Measurements from ENCODE around the gene RHOF.
"Not testable (repeated sequence)": the region's sequence is repeated elsewhere in the genome, so short reads cannot be mapped to it uniquely, and the experiment has no call there.

RHOF gene

DNA sequence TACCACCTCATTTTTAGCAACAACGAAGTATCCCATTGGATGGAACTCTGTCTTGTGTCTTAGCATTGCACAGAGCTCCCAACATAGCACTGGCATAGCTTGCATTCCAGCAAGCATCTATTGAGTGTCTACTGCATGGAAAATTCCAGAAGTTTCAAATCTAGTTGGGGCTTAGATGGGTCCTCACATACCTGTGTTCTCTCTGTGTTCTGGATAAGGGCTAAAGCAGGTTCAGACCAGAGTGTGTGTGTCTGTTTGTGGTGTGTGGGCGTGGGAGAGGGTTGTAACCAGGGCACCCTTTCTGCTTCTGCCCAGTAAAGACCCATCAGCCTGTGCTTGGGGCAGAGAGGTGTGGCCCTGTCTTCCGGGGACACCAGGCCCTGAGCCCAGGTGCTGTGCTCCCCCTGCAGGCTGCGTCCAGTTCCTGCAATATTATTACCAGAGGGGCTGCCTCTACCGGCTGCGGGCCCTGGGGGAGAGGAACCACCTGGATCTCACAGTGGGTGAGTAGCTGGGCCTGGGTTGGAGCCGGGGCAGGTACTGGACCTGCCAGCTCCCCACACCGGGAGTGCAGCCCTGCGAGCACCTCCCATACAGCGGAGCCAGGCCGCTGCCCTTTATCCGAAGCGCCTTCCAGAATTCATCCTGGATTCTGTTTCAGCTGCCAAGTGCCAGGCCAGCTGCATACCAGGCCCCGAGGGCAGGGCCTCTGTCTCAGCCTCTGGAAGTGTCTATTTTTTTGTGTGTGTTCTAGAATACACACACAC is 20.3 kb downstream of the RHOF start:
- no peak for DNase-seq (ENCODE audit: low read depth)

DNA sequence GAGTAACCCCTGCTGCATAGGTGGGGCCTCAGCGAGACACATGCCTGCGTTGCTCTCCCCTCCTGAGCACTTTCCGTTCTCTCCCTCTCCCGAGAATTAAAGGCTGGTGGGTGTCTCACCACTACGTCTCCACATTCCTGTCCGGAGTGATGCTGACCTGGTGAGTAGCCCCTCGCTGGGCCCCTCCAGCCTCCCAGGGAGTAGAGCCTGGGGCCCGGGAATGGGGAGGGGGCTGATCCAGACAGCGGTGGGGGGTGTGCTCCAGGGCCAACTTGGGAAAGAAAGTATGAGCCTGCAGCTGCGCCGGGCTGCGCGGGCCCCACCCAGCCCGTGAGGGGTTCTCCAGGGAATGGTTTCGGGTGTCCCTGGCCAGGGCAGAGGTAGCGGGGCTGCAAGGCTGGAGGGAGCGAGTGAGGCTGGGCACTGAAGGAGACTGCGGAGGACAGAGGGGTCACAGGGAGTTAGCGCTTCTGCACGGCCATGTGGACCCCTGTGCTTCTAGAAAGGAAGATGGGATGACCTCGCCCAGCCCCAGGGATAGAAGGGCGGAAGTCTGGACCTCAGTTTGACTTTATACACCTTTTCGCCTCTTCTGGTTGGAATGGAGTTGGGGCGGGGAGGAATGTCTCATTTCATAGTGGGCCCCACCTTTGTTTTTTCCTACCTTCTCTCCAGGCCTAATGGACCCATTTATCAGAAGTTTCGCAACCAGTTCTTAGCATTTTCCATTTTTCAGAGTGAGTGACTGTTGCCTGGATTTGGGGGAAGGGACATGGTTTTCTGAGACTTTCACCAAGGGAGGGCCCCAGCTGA is 22.5 kb downstream of the RHOF start:
- DNase-seq (ENCODE audit: low read depth) = no peak

DNA sequence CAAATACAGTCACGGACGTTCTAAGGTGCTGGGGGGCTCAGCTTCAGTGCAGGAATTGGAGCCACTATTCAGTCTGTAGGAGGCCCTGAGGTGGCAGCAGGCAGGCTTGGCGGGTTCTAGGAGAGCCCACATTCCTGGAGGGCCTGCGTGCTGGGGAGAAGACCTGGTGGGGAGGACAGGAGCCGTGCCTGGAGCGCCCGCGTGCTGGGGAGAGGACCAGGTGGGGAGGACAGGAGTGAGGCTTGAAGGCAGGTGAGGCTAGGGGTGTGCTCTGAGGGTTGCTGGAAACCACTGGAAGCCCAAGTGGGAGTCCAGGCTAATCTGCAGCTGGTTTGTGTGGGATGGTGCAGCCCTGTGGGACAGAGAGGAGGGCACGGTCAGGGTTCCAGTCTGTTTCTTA is 23.1 kb downstream of the RHOF start:
- DNase-seq (ENCODE audit: low read depth) = no peak

GRCh38 chr12:121769831-121770301 is 23.6 kb downstream of the RHOF start:
- no peak for DNase-seq (ENCODE audit: low read depth)

- DNase-seq (ENCODE audit: low read depth) = no peak
Measured at GRCh38 chr12:121769297-121769830, 24.1 kb downstream of the RHOF start.

- DNase-seq (ENCODE audit: low read depth) = no peak
Measured at GRCh38 chr12:121767525-121768016, 25.9 kb downstream of the RHOF start.

DNA sequence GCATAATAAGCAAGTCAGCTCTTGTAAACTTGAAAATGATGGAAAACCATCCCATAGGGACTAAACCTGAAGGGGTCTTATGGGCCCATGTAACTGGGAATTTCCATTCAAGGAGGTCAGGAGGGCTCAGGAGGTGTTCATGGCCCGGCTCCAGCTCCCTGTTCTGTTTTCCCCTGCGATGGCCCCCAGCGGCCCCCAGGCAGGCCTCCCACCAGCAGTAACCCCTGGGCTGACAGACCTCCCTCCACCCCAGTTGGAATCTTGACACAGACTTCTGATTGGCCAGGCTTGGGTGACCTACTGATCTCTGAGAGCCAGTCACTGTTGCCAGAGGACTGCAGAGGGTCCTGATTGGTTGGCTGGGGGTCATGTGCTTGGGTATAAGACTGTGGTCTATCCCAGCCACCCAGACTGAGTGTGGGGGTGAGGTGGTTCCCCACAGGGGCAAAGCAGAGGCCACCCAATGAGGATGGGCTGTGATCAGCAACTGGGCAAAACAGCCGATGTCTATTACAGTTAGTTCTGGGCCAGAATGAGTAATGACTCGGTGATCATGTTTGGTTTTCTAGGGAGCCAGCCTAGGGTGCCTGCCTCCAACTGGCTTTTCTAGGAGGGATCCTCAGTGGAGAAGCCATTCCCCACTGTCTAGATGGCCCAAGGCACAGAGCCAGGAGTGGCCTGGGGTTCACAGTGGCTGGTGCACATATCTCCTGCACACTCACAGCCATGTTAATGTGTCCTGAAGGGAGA is 27.0 kb downstream of the RHOF start:
- no peak for DNase-seq (ENCODE audit: low read depth)

DNA sequence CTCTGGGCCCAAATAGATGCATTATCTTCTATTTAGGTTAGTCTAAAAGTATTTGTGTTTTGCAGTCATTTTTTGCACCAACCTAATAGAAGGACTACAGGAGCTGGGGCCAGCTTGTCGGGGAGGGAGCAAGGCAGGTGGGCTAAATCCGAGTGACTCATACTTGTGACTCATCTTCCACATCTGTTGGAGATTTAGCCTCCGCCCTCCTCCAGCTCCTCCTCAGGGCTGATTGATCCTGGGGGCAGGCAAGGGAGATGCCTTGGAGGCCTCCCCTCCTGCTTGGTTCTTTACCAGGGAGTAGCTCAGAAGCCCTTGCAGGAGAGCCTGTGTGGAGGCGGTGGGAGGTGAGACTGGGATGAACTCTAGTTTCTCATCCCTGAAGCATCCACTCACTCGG is 27.9 kb downstream of the RHOF start:
- DNase-seq (ENCODE audit: low read depth) = peak; percentile 87

DNA sequence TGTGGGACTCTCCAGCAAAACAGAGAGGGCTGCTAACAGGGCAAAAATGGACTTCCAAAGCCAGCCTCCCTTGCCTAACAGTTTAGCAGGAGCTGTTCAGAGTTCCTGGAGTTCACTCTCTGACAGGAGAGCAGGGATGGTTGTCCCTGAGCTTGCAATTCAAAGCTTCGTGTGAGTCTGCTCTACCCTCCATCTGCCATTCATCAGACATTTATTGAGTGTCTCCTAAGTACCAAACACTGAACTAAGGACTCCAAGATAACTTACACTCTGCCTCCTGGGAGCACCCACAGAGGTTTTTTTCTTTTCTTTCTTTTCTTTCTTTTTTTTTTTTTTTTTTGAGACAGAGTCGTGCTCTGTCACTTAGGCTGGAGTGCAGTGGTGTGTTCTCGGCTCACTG is 28.7 kb downstream of the RHOF start:
- no peak for DNase-seq (ENCODE audit: low read depth)

- no peak for DNase-seq (ENCODE audit: low read depth)
Measured at GRCh38 chr12:121762269-121762668, 31.2 kb downstream of the RHOF start.

- DNase-seq (ENCODE audit: low read depth) = not testable (repeated sequence)
Measured at GRCh38 chr12:121758536-121758935, 35.0 kb downstream of the RHOF start.

DNA sequence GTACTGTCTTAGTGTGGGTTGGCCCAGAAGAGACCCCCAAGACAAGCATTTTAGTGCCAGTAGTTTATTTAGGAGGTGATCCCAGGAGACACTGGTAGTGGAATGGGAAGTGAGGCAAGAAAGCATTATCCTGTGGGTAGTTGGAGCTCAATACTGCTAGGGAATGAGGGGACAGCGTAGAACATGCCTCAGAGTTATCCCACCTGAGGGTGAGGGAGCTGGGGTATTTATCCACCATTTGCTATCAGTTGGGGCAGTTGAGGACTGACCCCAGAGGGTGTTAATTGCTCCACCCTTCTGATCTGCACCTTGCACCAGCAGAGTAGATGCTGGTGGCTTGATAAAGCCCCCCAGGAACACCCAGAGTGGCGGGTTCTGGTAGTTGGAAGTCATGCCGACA is 37.9 kb downstream of the RHOF start:
- DNase-seq (ENCODE audit: low read depth) = no peak

GRCh38 chr12:121754836-121755235 is 38.7 kb downstream of the RHOF start:
- DNase-seq (ENCODE audit: low read depth) = no peak

- DNase-seq (ENCODE audit: low read depth) = no peak
Measured at GRCh38 chr12:121753844-121754264, 39.6 kb downstream of the RHOF start.

DNA sequence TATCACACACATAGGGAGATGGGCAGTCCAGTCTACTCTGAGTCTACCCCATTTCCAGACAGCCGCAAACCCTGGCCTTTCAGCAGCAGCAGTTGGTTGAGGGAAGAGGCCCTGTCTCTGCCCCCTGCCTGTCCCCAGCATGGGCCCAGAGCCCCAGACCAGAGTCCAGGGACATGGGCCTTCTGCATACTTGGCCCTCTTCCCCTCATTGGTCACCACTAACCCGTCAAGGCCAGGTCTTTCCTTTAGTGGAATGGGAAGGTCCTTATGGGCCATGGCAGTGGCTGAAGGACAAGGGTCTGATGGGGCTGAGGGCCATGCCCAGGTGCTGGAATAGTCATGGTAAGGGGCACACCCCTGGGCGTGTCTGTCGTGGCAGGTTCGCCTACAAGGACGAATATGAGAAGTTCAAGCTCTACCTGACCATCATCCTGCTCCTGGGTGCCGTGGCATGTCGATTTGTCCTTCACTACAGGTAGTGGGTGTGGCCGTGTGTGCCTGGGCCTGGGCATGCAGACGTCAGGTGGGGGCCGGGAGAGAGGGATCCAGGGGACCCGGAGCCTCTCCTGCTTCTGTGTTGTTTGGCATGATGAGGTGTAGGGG is 41.6 kb downstream of the RHOF start:
- no peak for DNase-seq (ENCODE audit: low read depth)

DNA sequence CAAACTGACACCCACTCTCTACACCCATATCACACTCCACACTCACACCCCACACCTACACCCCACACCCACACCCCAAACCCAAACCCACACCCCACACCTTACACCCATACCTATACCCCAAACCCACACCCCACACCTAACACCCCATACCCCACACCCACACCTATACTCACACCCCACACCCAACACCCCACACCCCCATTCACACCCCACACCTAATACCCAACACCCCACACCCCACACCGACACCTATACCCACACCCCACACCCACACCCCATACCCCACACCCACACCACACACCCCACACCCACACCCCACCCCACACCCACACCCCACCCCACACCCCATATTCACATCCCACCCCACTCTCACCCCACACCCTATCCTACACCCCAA is 42.5 kb downstream of the RHOF start:
- DNase-seq (ENCODE audit: low read depth) = no peak

DNA sequence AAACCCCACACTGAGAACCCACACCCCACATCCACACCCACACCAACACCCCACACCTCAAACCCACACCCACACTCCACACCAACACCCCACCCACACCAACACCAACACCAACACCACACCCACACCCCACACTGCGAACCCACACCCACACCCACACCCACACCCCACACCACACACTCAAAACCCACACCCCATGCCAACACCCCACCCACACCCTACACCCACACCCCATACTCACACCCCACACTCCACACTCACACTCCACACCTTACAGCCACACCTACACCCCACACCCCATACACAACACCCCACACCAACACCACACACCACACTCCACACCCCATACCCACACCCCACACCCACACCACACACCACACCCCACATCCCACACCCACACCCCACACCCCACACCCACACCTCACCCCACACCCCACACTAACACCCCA is 43.0 kb downstream of the RHOF start:
- no peak for DNase-seq (ENCODE audit: low read depth)

- no peak for DNase-seq (ENCODE audit: low read depth)
Measured at GRCh38 chr12:121749267-121749666, 44.2 kb downstream of the RHOF start.

- no peak for DNase-seq (ENCODE audit: low read depth)
Measured at GRCh38 chr12:121748571-121749265, 44.8 kb downstream of the RHOF start.

DNA sequence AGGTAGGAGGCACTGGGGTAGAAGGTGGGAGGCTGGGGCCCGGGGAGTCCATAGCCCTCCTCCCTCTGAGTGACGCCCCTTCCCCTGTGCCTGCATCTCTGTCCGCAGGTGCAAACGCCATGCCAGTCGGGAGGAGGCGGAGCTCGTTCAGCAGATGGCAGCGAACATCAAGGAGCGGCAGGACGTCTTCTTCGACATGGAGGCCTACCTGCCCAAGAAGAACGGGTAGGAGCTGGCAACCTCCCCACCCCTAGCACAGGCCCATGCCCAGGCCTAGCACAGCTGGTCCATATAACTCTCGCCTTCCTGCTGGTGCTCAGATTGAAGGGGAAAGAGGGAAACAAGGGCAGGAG is 45.3 kb downstream of the RHOF start:
- no peak for DNase-seq (ENCODE audit: low read depth)

GRCh38 chr12:121745545-121745944 is 47.9 kb downstream of the RHOF start:
- DNase-seq (ENCODE audit: low read depth) = not testable (repeated sequence)

Measured in HS-5 (cell line).